Esophagus muscularis mucosa (tissue), 4 donors: ENCODE measurements around the gene COX7A2. TPM values are rescaled to one million over a fixed set of nuclear protein-coding genes. Genes with fewer than 3 reads are reported as not detected.
A peak's percentile ranks its signal among the peaks of the same experiment; 100 is the strongest.

Experiments used
- DNase-seq: peaks from one replicate; pipeline ENCODE4 v3.0.0-alpha.2; 2017; ENCODE audit errors: extremely low spot score
- H3K27ac ChIP-seq, 4 donors: fragments of 200-600 bp; sonication (generic); replicated peaks in 1 of 4; 1 replicate in 3 of 4; 2 replicates in 1 of 4; pipeline ENCODE4 v1.5.1; 2016 to 2019; ENCODE audit warnings: mild to moderate bottlenecking in 1 of 4
- H3K27me3 ChIP-seq, 4 donors: fragments of 200-600 bp; sonication (generic); one replicate each; pipeline versions ENCODE4 v1.5.1 to v1.6.0; 2016 to 2019
- H3K36me3 ChIP-seq, 4 donors: fragments of 200-600 bp; sonication (generic); one replicate each; pipeline ENCODE4 v1.5.1; 2016 to 2019
- H3K4me1 ChIP-seq, 4 donors: fragments of 200-600 bp; sonication (generic); one replicate each; pipeline ENCODE4 v1.5.1; 2016 to 2019
- H3K4me3 ChIP-seq, 4 donors: fragments of 200-600 bp; sonication (generic); 1 replicate in 2 of 4; 2 replicates in 2 of 4; pipeline ENCODE4 v1.5.1; 2016 to 2019; ENCODE audit warnings: mild to moderate bottlenecking in 4 of 4, moderate library complexity in 1 of 4
- H3K9me3 ChIP-seq, 4 donors: fragments of 200-600 bp; sonication (generic); 1 replicate in 3 of 4; 2 replicates in 1 of 4; pipeline ENCODE4 v1.5.1; 2016 to 2019
- CTCF ChIP-seq, 3 experiments: fragments of 200-600 bp in 2 of 3; fragments of 450-650 bp in 1 of 3; sonication (generic) in 2 of 3; IDR thresholded peaks; one replicate each; pipeline ENCODE4 v1.5.1; 2017 to 2019; ENCODE audit warnings: antibody characterized with exemption in 3 of 3, mild to moderate bottlenecking in 2 of 3, moderate library complexity in 1 of 3
- EP300 ChIP-seq: sonication (generic); formaldehyde crosslinking; IDR thresholded peaks from one replicate; pipeline ENCODE4 v1.6.1; 2017; ENCODE audit warnings: antibody characterized with exemption
- POLR2A ChIP-seq: fragments of 450-650 bp; IDR thresholded peaks from one replicate; pipeline ENCODE4 v1.6.1; 2017; ENCODE audit warnings: antibody characterized with exemption, moderate library complexity, mild to moderate bottlenecking, low read depth
- POLR2AphosphoS5 ChIP-seq, 2 donors: sonication (generic); formaldehyde crosslinking; IDR thresholded peaks; one replicate each; pipeline ENCODE4 v1.6.1; 2017; ENCODE audit warnings: antibody characterized with exemption in 2 of 2
- WGBS: methylation state at CpG from one replicate; pipeline ENCODE4 v1.1.5; 2018; 5-methylcytosine and 5-hydroxymethylcytosine counted together
- intact Hi-C: fragments of 100-400 bp; cut with DNase I; formaldehyde crosslinking; loops from one replicate; pipeline ENCODE4 v1.15.1; 2023
- total RNA-seq, 4 donors: library from RNA; depleted of rRNA; stranded (reverse); fragments of >200 nt; gene quantifications; one replicate each; pipeline versions ENCODE4 v1.1.0 to v1.2.1, GENCODE V29; 2016

COX7A2 gene
- total RNA-seq, result 100 to 1,000 TPM; 126 to 480 (median 300) TPM

GRCh38 chr6:75243333-75244062, at the start of gene COX7A2:
Gene COX7A2 (minus strand): TSS chr6:75243801. CDS start chr6:75243734, 67 bp downstream.
- TF ChIP-seq POLR2A, result peak; percentile 27
- TF ChIP-seq EP300, result no peak
- peak; percentile 96 to 97 for TF ChIP-seq POLR2AphosphoS5 (IDR thresholded peaks at IDR 0.05)
- DNase-seq, result peak; percentile 97
- peaks cover 11 to 27% (median 21%) of the 10 kb centered on the region in 4 donors for H3K36me3 ChIP-seq
- under 1% methylated on average over 31 of the region's 36 CpGs for WGBS
- no peaks in the 10 kb centered on the region for H3K27me3 ChIP-seq
- H3K4me3 ChIP-seq, result peak within 1 kb of the TSS; percentile 70 to 86 (median 76)
- no peaks in the 10 kb centered on the region for H3K9me3 ChIP-seq
- intact Hi-C loops, result no loop called here
- peaks cover 15 to 38% (median 32%) of the 10 kb centered on the region in 4 donors for H3K4me1 ChIP-seq
- peak within 1 kb of the TSS; percentile 90 to 93 (median 92) for H3K27ac ChIP-seq

- no peak overlapping the region for H3K27ac ChIP-seq
- H3K9me3 ChIP-seq, result no peaks in the 10 kb centered on the region
- H3K4me1 ChIP-seq, result peaks cover 0 to 12% (median 9%) of the 10 kb centered on the region in 4 donors
- no peaks in the 10 kb centered on the region for H3K27me3 ChIP-seq
- TF ChIP-seq POLR2A (no peak), POLR2AphosphoS5 (IDR thresholded peaks at IDR 0.05) (no peak), EP300 (no peak), CTCF (IDR thresholded peaks at IDR 0.05) (no peak)
- no peak for DNase-seq
- peaks cover 0 to 16% (median 0%) of the 10 kb centered on the region in 4 donors for H3K36me3 ChIP-seq
- H3K4me3 ChIP-seq, result no peak overlapping the region
- WGBS, result 92% methylated on average over 2 of the region's 2 CpGs
- intact Hi-C loops, result no loop called here
Observed at GRCh38 chr6:75292555-75292954, 49.0 kb upstream of the COX7A2 start.

GRCh38 chr6:75291744-75292143, 48.1 kb upstream of the COX7A2 start:
- no peak for DNase-seq
- H3K4me1 ChIP-seq, result peaks cover 0 to 13% (median 8%) of the 10 kb centered on the region in 4 donors
- 83% methylated on average over 1 of the region's 1 CpG for WGBS
- no peaks in the 10 kb centered on the region for H3K9me3 ChIP-seq
- TF ChIP-seq EP300 (no peak), POLR2A (no peak), POLR2AphosphoS5 (IDR thresholded peaks at IDR 0.05) (no peak), CTCF (IDR thresholded peaks at IDR 0.05) (no peak)
- no peaks in the 10 kb centered on the region for H3K27me3 ChIP-seq
- H3K27ac ChIP-seq, result peak overlapping the region in 1 of 4 donors; percentile 21
- H3K4me3 ChIP-seq, result no peak overlapping the region
- intact Hi-C loops, result no loop called here
- peaks cover 0 to 16% (median 0%) of the 10 kb centered on the region in 4 donors for H3K36me3 ChIP-seq

GRCh38 chr6:75291331-75291730, 47.7 kb upstream of the COX7A2 start:
- Histone ChIP-seq H3K27me3 (no peaks in the 10 kb centered on the region), H3K4me1 (peaks cover 0 to 17% (median 10%) of the 10 kb centered on the region in 4 donors), H3K9me3 (no peaks in the 10 kb centered on the region), H3K4me3 (no peak overlapping the region), H3K36me3 (peaks cover 0 to 16% (median 0%) of the 10 kb centered on the region in 4 donors), H3K27ac (peak overlapping the region in 3 of 4 donors; percentile 5 to 21 (median 20))
- DNase-seq, result no peak
- WGBS, result 76% methylated on average over 2 of the region's 2 CpGs
- TF ChIP-seq POLR2A (no peak), CTCF (IDR thresholded peaks at IDR 0.05) (no peak), EP300 (no peak), POLR2AphosphoS5 (IDR thresholded peaks at IDR 0.05) (no peak)
- intact Hi-C loops, result no loop called here

GRCh38 chr6:75290136-75290945, 46.7 kb upstream of the COX7A2 start:
- DNase-seq, result no peak
- Histone ChIP-seq H3K9me3 (no peaks in the 10 kb centered on the region), H3K36me3 (peaks cover 0 to 16% (median 0%) of the 10 kb centered on the region in 4 donors), H3K4me3 (no peak overlapping the region), H3K27me3 (no peaks in the 10 kb centered on the region), H3K27ac (peak overlapping the region in 3 of 4 donors; percentile 5 to 21 (median 20)), H3K4me1 (peaks cover 5 to 27% (median 19%) of the 10 kb centered on the region in 4 donors)
- TF ChIP-seq POLR2AphosphoS5 (IDR thresholded peaks at IDR 0.05), result no peak
- TF ChIP-seq EP300, result no peak
- no peak for TF ChIP-seq POLR2A
- TF ChIP-seq CTCF (IDR thresholded peaks at IDR 0.05), result no peak
- WGBS, result 59% methylated on average over 7 of the region's 7 CpGs
- intact Hi-C loops, result no loop called here
